SU-DHL-6 (cell line): ENCODE measurements around the gene STYXL1.

Source experiments
- H2AFZ ChIP-seq: fragments of 200-600 bp; sonication (generic); 2 replicates; pipeline ENCODE4 v1.6.1; 2014; ENCODE audit warnings: low read depth, mild to moderate bottlenecking, moderate library complexity, mixed read lengths, antibody characterized with exemption, low read length; ENCODE audit not compliant: severe bottlenecking
- H3F3A ChIP-seq: fragments of 200-600 bp; shearing (Covaris generic); 2 replicates; pipeline ENCODE4 v1.6.0; 2016; ENCODE audit warnings: antibody characterized with exemption, mild to moderate bottlenecking; ENCODE audit not compliant: insufficient read depth
- H3K27ac ChIP-seq: fragments of 200-600 bp; sonication (generic); 2 replicates; pipeline ENCODE4 v1.5.1; 2016; ENCODE audit warnings: low read depth, mild to moderate bottlenecking, low read length, moderate library complexity, mixed read lengths
- H3K27me3 ChIP-seq: fragments of 200-600 bp; sonication (generic), shearing (Covaris generic); 2 replicates; pipeline ENCODE4 v1.6.0; 2014; ENCODE audit warnings: mild to moderate bottlenecking, low read length
- H3K36me3 ChIP-seq: fragments of 200-600 bp; sonication (generic); 2 replicates; pipeline ENCODE4 v1.6.1; 2014; ENCODE audit warnings: mild to moderate bottlenecking, low read length, mixed read lengths
- H3K4me2 ChIP-seq: fragments of 300-600, 200-600 bp; shearing (Covaris generic), sonication (generic); 2 replicates; pipeline ENCODE4 v1.6.0; 2014; ENCODE audit warnings: low read length, low read depth, mild to moderate bottlenecking; ENCODE audit not compliant: poor library complexity, severe bottlenecking
- H3K4me3 ChIP-seq: fragments of 200-600 bp; sonication (generic); 2 replicates; pipeline ENCODE4 v1.5.1; 2014; ENCODE audit warnings: antibody characterized with exemption, low read length, mild to moderate bottlenecking, mixed read lengths; ENCODE audit not compliant: insufficient read depth, poor library complexity, severe bottlenecking
- H3K79me2 ChIP-seq: fragments of 200-600 bp; sonication (generic); 2 replicates; pipeline ENCODE4 v1.6.1; 2014; ENCODE audit warnings: mild to moderate bottlenecking, low read length, moderate library complexity; ENCODE audit not compliant: insufficient read depth
- H3K9ac ChIP-seq: fragments of 200-600 bp; sonication (generic); 2 replicates; pipeline ENCODE4 v1.7.0; 2014; ENCODE audit warnings: mild to moderate bottlenecking, low read length
- H3K9me2 ChIP-seq: fragments of 200-600 bp; sonication (generic); replicated peaks from 2 replicates; pipeline ENCODE4 v1.6.1; 2014; ENCODE audit warnings: low read length; ENCODE audit not compliant: insufficient read depth
- H3K9me3 ChIP-seq: fragments of 200-600 bp; sonication (generic); 2 replicates; pipeline ENCODE4 v1.6.1; 2014; ENCODE audit warnings: low read length, mixed read lengths; ENCODE audit not compliant: insufficient read depth
- H4K20me1 ChIP-seq: fragments of 200-600 bp; sonication (generic); 2 replicates; pipeline ENCODE4 v1.6.1; 2014; ENCODE audit warnings: low read depth, mild to moderate bottlenecking, antibody characterized with exemption, low read length, moderate library complexity, mixed read lengths
- EZH2phosphoT487 ChIP-seq: fragments of 200-600 bp; sonication (generic), shearing (Covaris generic); conservative IDR thresholded peaks from 2 replicates; pipeline ENCODE4 v1.6.1; 2018; ENCODE audit warnings: mild to moderate bottlenecking, antibody characterized with exemption, low read length, moderate library complexity, mixed read lengths
- TF ChIP-seq, protein P1 (sequence below): fragments of 200-600 bp; sonication (generic); IDR thresholded peaks from one replicate; pipeline ENCODE4 v1.5.1; 2017; ENCODE audit warnings: antibody characterized with exemption, mild to moderate bottlenecking, low read length, moderate library complexity; ENCODE audit not compliant: insufficient read depth, poor library complexity, severe bottlenecking

The STYXL1 gene

DNA sequence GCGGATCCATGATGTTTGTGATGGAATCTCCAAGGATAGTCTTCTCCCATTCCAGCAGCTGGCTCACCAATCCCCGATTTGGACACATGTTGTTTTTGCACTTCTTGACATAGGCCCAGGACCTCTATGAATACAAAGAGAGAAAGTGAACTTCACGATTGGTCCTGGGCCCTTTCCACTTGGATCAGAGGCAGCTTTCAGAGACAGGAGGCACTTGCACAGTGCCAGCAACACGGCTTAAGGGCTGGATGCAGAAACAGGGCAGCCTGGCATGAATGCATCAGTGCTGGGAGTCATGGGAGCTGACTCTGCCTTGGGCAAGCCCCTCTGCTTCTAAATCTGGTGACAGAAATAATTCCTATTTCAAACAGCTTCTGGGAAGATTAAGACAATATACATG, 51.3 kb downstream of the STYXL1 start:
- no peak overlapping the region for H3K9ac ChIP-seq
- H3F3A ChIP-seq: 0 out of 2 replicates have a peak, but pooled peaks cover 3% of the 10 kb centered on the region
- no peaks in the 10 kb centered on the region for H3K9me3 ChIP-seq
- TF ChIP-seq EZH2phosphoT487: no peak
- TF ChIP-seq, protein P1, sequence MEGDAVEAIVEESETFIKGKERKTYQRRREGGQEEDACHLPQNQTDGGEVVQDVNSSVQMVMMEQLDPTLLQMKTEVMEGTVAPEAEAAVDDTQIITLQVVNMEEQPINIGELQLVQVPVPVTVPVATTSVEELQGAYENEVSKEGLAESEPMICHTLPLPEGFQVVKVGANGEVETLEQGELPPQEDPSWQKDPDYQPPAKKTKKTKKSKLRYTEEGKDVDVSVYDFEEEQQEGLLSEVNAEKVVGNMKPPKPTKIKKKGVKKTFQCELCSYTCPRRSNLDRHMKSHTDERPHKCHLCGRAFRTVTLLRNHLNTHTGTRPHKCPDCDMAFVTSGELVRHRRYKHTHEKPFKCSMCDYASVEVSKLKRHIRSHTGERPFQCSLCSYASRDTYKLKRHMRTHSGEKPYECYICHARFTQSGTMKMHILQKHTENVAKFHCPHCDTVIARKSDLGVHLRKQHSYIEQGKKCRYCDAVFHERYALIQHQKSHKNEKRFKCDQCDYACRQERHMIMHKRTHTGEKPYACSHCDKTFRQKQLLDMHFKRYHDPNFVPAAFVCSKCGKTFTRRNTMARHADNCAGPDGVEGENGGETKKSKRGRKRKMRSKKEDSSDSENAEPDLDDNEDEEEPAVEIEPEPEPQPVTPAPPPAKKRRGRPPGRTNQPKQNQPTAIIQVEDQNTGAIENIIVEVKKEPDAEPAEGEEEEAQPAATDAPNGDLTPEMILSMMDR: no peak
- no peaks in the 10 kb centered on the region for H3K79me2 ChIP-seq
- H4K20me1 ChIP-seq: no peaks in the 10 kb centered on the region
- no peaks in the 10 kb centered on the region for H3K27me3 ChIP-seq
- no peaks in the 10 kb centered on the region for H3K9me2 ChIP-seq
- no peaks in the 10 kb centered on the region for H3K36me3 ChIP-seq
- no peak overlapping the region for H3K27ac ChIP-seq
- no peak overlapping the region for H3K4me2 ChIP-seq
- H2AFZ ChIP-seq: no peak overlapping the region
- H3K4me3 ChIP-seq: no peak overlapping the region

DNA sequence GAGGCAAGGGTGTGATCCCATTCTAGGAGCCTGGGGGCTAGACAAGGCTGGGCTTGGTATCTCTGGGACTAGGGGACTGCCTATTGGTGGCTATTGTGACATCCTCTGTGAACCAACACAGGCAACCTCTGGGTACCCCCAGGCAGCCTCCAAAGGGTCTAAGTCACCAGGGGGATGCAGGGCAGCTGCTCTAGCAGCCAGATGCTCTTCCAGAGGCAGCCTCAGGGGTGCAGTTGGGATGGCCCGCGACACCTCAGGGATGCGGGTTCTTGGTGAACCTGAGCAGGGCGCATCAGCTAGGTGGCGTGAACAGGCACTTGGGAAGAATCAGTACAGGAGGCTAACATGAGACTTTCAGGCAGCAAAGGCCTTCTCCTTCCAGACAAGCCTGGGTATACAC, 51.8 kb downstream of the STYXL1 start:
- TF ChIP-seq, protein P1: no peak
- TF ChIP-seq EZH2phosphoT487: no peak
- Histone ChIP-seq H3K36me3 (no peaks in the 10 kb centered on the region), H3K79me2 (no peaks in the 10 kb centered on the region), H3K9ac (no peak overlapping the region), H4K20me1 (no peaks in the 10 kb centered on the region), H3K27ac (no peak overlapping the region), H3K4me2 (no peak overlapping the region), H3K4me3 (no peak overlapping the region), H3K9me3 (no peaks in the 10 kb centered on the region), H3K27me3 (no peaks in the 10 kb centered on the region), H3F3A (0 out of 2 replicates have a peak, but pooled peaks cover 3% of the 10 kb centered on the region), H3K9me2 (no peaks in the 10 kb centered on the region), H2AFZ (no peak overlapping the region)

DNA sequence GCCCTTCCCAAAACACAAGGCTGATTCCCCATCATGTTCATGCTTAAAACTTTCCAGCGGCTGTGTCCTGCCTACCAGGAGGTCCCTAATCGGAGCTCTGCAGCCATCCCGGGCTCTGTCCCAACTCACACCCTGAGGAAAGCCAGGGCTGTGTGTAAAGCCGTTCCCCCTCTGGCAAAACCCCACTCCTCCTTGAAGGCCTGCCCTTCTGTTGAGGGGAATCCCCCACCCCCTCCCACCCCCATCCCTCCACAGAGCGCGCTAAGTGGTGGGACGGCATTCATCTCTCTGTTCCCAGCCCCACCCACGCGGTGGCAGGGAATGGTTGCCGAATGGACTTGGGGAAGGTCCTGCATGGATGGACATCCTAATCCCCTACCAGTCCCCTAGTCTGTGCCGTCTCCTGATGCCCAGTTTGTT, 52.7 kb downstream of the STYXL1 start:
- Histone ChIP-seq H3F3A (0 out of 2 replicates have a peak, but pooled peaks cover 3% of the 10 kb centered on the region), H3K27me3 (no peaks in the 10 kb centered on the region), H3K9me3 (no peaks in the 10 kb centered on the region), H3K9me2 (no peaks in the 10 kb centered on the region), H3K36me3 (no peaks in the 10 kb centered on the region), H3K79me2 (no peaks in the 10 kb centered on the region), H3K27ac (no peak overlapping the region), H3K9ac (peak overlapping the region; percentile 77), H2AFZ (peak overlapping the region; percentile 72), H4K20me1 (no peaks in the 10 kb centered on the region), H3K4me2 (peak overlapping the region; percentile 86), H3K4me3 (peak overlapping the region; percentile 93)
- TF ChIP-seq EZH2phosphoT487: no peak
- TF ChIP-seq, protein P1: no peak
